EL (cell line): ENCODE results near the gene SERTAD4.
A peak's percentile ranks its signal among the peaks of the same experiment; 100 is the strongest.

ENCODE experiments used
- DNase-seq: peaks from one replicate; pipeline ENCODE4 v3.0.0-alpha.2; 2016

The SERTAD4 gene

GRCh38 chr1:210262167-210262896 is 29.7 kb downstream of the SERTAD4 start:
- peak; percentile 50 for DNase-seq

- DNase-seq: peak; percentile 26
Measured at GRCh38 chr1:210262897-210263272, 30.3 kb downstream of the SERTAD4 start.

GRCh38 chr1:210263963-210264362 is 31.4 kb downstream of the SERTAD4 start:
- DNase-seq: no peak

- DNase-seq: peak; percentile 43
Measured at GRCh38 chr1:210264496-210265380, 32.1 kb downstream of the SERTAD4 start.

- DNase-seq: peak; percentile 84
Measured at GRCh38 chr1:210265392-210265955, 32.9 kb downstream of the SERTAD4 start.

GRCh38 chr1:210269981-210270380 is 37.4 kb downstream of the SERTAD4 start:
- no peak for DNase-seq

- no peak for DNase-seq
Measured at GRCh38 chr1:210272666-210273065, 40.1 kb downstream of the SERTAD4 start.

GRCh38 chr1:210280221-210280620 is 47.6 kb downstream of the SERTAD4 start:
- no peak for DNase-seq

GRCh38 chr1:210288116-210288515 is 55.5 kb downstream of the SERTAD4 start:
- no peak for DNase-seq

GRCh38 chr1:210289248-210289647 is 56.7 kb downstream of the SERTAD4 start:
- no peak for DNase-seq

- DNase-seq: no peak
Measured at GRCh38 chr1:210291081-210291764, 58.6 kb downstream of the SERTAD4 start.

GRCh38 chr1:210291786-210292230 is 59.2 kb downstream of the SERTAD4 start:
- peak; percentile 83 for DNase-seq

GRCh38 chr1:210292231-210292871 is 59.8 kb downstream of the SERTAD4 start:
- peak; percentile 73 for DNase-seq

GRCh38 chr1:210293171-210293607 is 60.6 kb downstream of the SERTAD4 start:
- peak; percentile 76 for DNase-seq

- peak; percentile 38 for DNase-seq
Measured at GRCh38 chr1:210294999-210295745, 62.6 kb downstream of the SERTAD4 start.
